GM19467 (cell line): ENCODE measurements around the gene PERP.
"Not testable (repeated sequence)": the region's sequence is repeated elsewhere in the genome, so short reads cannot be mapped to it uniquely, and the experiment has no call there.

Source experiments
- ATAC-seq: cut with Tn5 transposase; IDR thresholded peaks from one replicate; pipeline ENCODE4 v1.9.1; 2021; ENCODE audit warnings: mild to moderate bottlenecking, moderate library complexity; ENCODE audit not compliant: unreplicated experiment

Gene PERP

DNA sequence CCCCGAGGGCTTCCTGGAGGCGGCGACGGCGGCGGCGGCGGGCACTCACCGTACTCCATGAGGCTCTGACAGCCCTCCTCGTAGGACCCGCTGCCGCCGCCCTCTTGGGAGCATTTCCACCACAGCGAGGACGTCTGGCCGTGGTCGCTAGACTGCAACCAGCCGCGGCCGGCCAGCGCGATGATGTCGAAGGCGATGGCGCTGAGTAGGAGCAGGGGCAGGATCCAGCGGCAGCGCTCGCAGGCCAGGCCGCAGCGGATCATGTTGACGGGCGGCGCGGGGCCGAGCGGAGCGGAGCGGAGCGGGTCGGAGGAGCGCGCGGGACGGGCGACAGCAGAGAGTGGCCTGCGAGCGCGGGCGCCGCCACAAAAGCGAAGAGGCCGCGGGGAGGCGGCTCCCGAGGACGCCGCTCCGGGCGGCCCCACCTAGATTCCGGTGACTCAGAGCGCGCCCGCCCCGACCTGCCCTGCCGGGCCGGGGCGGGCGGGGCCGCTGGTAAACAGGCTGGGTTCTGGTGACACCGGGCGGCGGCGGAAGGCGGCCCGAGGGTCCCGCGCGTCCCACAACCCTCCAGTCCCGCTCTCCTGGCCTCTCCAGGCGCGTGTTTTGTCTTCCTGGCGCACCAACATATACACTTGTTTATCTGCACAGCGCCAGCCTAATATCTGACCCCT lies at the start of gene PERP:
Gene PERP (minus strand): TSS at position 342 of the 674 bp plus-strand sequence. CDS start 79 bp downstream, at position 263.
- peak; percentile 58 for ATAC-seq

DNA sequence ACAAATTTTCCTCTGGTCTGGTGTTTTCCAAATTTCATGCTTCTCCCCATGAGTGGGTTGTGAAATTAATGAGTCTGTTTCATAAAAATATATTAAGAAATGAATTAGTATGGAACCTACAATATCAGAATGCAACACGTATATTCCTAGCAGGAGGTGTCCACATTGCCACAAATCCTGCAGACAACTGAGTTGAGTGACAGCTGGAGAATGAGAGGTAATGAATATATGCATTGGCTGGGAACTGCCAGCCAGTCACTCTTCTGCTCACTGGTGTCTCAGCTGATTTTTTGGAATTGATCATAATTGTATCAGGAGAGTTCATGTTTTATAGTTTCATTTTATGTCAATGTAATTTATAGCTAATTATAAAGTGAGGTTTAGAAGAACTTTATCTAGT lies 48.2 kb upstream of the PERP start:
- ATAC-seq, result no peak

DNA sequence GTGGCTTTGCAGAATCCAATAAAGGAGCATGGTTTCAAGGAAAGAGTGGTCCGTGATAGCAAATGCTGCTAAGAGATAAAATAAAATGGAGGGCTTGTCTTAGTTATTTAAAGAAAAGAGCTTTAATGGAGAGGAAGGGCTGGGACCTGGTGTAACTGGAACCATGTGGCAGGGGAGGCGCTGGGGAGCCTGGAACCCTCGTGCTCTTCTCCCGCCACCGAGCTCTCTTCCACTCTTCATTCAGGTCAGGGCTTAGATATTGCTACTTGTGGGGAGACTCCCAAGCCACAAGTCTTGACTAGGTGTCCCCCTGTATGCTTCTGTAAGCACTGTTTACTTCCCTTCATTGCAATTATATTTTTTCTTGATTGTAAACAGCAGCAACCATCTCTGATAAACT lies 39.3 kb upstream of the PERP start:
- ATAC-seq, result no peak

DNA sequence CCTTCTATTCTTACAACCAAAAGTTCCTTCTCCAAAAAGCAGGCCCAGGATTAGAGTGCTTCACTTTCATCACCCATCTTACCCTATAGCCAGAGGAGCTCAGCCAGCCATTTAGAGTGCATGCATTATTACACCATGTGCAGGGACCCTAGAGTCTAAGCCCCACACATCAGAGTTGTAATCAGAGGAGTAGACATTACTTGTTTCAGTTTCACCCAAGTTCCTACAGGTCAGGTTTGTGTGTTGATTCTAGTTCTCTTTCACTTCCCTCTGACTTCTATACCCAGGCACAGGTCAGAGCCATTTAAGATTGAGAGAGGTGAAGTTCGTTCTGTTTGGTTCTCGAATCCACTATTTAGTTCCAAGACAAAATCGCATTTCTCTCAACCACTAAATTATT lies 38.2 kb upstream of the PERP start:
- ATAC-seq, result peak; percentile 76

DNA sequence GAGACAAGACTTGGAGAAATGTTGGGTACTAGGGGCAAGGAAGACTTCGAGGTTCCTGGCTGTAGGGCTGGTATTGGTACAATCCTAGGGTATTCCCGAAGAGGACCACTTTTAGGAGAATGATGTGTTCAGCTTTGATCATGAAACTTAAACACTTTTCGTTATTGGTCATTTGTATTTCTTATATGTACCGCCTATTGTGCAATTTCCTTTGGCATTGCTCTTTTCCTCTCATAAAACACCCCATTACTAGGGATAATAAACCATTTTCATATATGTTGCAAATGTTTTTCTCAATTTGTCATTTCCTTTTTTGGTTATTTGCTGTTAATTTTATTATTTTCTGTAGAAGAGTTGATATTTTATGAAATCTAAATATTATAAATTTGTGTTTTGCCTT lies 35.6 kb upstream of the PERP start:
- ATAC-seq, result no peak

DNA sequence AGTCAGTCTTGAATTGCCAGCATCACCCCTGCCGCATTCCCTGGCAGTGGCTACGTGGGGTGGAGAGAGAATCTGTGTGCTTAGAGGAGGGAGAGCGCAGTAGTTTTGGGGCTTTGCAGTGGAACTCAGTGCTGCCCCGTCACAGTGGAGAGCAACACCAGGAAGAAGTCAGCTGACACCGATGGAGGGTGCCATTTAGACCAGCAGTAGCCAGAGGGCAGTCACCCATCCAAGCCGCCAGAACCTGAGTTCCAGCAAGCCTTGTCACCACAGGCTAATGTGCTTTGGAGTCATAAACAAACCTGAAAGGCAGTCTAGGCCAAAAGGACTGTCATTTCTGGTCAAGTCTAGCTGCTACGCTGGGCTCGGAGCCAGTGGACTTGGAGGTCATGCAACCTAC lies 22.0 kb upstream of the PERP start:
- no peak for ATAC-seq

DNA sequence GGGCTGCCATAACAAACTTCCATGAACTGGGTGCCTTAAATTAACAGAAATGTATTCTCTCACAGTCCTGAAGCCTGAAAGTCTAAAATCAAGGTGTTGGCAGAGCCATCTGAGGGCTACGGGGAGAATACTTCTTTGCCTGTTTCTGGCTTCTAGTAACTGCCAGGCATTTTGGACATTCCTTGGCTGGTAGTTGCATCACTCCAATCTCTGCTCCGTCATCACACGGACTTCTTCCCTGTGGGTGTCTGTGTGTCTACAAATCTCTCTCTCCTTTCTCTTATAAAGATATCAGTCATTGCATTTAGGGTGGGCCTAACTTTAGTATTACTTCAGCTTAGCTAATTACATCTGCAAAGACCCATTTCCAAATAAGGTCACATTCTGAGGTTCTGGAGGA lies 20.9 kb upstream of the PERP start:
- no peak for ATAC-seq

DNA sequence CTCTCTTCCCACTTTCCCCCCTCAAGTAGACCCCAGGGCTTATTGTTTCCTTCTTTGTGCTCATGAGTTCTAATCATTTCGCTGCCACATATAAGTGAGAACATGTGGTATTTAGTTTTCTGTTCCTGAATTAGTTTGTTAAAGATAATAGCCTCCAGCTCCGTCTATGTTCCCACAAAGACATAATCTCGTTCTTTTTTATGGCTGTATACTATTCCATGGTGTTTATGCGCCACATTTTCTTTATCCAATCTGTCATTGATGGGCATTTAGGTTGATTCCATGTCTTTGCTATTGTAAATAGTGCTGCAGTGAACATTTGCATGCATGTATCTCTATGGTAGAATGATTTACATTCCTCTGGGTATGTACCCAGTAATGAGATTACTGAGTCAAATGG lies 16.9 kb upstream of the PERP start:
- no peak for ATAC-seq

DNA sequence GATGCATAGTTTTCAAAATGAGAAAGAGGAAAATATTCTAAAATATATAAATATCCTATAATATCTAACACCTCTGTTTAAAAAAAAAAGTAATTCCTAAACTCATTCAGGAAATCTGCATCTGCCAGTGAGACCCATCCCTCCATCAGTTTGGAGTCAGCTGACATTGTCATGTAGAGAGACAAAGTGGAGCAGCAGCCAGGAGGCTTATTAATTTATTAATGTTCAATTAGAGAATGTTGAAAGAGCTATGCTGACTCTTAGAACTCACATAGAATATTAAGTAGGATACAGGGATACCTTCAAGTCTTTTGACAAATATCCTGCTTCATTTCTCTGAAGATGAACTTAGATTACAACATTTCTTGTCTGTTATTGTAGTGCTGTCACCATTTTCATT lies 12.8 kb upstream of the PERP start:
- no peak for ATAC-seq

DNA sequence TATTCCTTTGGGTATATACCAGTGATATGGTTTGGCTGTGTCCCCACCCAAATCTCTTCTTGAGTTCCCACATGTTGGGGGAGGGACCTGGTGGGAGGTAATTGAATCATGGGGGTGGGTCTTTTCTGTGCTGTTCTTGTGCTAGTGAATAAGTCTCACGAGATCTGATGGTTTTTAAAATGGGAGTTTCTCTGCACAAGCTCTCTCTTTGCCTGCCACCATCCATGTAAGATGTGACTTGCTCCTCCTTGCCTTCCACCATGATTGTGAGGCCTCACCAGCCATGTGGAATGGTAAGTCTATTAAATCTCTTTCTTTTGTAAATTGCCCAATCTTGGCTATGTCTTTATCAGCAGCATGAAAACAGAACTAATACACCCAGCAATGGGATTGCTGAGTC lies 12.0 kb upstream of the PERP start:
- ATAC-seq, result not testable (repeated sequence)

DNA sequence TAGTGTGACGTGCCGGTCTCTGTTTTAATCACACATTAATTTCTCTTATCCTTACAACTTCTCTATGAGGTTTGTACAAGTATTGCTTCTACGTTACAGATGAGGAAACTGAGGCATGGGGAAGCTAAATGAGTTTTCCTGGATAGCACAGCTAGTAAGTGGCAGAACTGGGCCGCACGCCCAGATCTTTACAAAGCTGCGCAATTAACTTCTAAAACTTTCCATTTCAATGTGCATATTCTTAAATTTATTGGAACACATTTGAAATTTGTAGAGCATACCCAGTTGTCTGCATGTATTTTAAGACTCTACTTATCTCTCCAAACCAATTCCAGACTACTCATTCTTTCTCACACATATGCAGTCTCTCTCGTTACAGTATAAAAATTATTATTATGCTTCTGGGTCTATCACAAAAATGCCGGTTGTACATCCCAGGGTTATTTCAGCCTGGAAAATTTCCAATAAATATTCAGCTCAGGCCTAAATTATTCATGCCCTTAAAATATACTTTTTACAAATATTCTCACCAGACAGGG lies 10.2 kb upstream of the PERP start:
- ATAC-seq, result no peak

DNA sequence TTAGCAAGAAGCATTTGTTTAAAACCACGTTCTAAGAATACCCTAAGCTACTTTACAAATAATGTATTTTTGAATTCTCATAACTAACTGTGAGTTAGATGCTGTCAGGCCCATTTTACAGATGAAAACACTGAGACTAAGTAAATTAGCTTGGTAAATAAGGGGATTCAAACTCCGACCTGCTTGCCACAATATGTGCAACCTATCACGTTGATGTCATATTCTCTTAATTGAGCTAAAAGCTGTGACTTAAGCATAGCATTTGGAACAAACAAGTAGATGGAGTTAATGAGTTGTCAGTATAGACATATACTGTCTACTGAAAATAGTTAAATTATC lies 9.4 kb upstream of the PERP start:
- no peak for ATAC-seq

DNA sequence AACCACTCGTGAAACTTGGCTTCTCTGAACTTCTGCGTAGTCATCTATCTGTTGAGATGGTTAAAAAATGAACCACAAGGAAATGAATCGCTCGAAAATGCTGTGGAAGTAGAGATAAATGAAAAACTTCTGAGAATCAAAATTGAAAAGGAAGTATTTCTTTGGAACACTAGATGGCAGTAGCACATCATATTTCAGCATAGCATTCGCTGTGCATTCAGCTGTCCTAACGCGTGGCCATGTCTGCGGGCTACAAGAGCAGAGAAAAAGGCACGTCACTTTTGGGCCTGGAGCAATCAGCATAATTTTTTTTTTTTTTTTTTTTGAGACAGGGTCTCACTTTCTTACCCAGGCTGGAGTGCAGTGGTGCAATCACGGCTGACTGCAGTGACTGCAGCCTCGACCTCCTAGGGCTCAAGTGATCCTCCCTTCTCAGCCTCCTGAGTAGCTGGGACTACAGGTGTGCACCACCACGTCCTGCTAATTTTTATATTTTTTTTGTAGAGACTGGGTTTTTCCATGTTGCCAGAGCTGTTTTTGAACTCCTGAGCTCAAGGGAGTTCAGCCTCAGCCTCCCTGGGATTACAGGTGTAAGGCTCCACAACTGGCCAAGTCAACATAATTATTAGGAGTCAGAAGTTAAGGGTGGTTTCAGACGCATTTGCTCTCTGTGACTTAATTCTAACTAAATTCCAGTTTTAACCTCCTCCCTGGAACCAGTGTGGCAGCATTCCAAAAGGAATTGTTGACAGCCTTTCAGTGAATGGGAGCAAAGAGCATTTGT lies 8.8 kb upstream of the PERP start:
- ATAC-seq, result no peak

DNA sequence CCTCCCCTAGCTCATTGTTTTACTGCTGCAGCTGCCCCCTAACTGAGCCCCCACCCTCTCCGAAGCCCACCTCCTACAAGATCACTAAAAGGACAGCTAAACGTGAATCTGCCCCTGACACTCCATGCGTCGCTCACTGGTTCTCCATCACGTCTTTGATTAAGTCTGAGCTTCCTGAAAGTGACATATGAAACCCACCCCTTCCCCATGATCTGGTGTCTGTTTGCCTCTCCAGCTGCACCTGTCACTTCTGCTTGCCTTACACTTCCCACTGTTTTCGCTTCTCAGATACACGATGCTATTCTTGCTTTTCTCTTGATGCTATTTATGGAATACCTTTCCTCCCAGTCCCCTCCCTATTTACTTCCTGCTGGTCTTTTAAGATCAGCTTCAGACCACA lies 8.0 kb upstream of the PERP start:
- ATAC-seq, result no peak

DNA sequence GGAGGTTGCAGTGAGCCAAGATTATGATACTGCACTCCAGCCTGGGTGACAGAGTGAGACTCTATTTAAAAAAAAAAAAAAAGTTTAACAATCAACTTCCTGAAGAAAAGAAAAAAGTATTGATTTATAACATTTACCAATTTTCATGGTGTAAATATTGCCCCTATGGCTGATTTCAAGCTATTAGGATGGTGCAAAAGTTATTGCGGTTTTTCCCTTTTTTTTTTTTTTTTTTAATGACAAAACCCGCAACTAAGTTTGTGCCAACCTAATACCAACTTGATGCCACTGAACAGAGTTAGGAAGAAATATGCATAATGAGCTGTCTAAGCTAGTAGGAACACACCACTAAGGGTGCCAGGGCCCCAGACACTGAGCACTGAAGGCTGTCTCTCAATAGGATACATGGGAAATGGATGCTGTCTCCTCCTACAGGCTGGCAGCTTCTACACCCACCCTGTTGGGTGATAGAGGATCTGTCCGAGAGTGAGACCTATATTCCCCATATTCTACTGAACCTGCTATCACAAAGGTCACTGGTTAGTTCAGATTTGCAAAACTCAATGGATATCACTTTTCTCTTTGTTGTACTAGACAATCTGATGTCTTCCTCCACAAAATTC lies 6.5 kb upstream of the PERP start:
- no peak for ATAC-seq

DNA sequence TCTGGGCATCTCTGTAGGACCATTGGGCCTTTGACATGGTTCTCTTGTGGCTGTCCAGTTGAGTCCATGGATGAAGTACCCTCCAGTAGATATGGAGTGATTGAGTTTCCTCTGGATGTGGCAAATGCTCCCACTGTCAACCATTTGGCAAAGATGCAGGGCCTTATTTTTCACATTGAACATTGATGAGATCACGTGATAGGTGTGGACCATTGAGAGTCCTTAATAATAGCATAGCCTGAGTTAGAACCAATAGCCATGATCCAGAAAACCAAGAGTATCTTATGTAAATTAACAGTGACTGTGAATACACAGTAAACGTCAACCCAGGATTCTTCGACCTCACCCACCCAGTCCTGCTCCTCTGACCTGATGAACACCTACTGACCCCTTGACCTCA lies 3.0 kb upstream of the PERP start:
- no peak for ATAC-seq

DNA sequence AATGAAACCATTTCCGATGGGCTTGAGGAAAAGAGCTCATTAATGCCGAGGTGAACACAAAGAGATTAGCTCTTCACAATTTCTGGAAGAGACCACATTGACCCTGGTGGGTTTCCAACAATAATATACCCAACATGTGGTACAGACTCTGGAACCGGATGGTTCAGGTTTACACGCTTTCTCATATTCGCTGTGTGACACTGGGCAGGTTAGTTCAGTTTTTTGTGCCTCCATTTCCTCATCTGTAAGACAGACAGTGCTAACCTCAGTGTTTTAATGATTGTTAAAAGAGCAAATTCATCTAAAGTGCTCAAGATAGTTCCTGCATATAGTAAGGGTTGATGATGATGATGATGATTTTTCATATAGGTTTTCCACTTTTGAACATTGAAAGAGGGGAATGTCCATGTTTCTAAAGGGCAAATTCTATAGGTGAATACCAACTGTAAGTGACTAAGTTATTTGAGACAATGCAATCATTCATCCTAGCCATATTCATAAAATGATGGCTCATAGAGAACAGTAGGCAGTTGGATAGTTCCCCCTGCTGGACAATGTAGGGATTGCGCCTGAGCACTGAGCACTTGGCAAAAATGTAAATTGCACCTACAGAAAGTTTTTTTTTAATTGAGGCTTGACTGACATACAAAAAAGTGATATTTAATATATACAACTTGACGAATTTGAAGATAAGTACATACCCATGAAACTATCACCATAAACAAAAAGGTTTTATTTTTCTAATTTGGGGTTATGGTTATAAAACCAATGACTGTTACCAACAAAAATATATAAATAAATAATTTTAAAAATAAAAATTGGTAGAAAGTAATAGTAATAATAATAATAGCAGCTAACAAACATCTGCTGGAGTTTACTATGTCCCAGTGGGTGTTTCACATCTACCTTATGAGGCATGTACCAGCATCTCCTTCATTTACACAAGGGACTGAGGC lies 2.1 kb upstream of the PERP start:
- peak; percentile 58 for ATAC-seq

DNA sequence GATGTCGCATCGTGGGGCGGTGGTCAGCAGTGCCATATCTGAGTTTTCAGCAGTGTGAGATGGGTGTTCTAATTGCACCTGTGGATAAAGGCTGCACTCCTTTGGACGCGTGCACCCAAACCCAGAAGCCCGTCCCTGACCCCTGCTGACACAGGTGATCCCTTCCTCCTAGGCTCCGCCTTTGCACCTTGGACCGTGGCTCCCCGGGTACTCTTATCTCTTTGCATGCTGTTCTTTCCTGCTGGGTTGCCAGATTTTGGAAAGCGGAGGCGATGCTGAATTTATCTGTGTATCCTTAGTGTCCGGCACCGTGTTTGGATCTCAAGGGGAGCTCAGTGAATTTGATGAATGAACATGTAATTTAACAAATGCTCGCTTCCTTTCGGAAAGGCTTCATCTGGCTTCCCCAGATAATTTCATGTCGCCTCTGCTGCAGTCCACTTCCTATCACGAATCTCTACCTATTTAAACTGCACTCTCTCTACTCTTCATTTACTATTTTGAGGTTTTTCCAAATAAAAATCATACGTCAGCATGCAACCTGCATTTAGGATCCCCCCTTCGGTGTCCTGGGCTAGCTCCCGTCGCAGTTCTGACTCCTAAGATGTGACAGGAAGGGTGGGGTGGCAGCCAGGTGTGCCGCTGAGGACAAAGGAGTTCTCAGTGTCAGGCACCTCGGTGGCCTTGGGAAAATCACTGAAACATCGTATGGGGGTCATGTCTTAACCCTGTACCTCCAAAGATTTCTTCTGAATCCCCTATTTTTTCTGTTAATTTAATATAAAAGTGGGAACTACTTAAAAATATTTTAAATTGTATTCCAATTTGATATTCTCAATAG lies 753 bp upstream of the PERP start:
- no peak for ATAC-seq

DNA sequence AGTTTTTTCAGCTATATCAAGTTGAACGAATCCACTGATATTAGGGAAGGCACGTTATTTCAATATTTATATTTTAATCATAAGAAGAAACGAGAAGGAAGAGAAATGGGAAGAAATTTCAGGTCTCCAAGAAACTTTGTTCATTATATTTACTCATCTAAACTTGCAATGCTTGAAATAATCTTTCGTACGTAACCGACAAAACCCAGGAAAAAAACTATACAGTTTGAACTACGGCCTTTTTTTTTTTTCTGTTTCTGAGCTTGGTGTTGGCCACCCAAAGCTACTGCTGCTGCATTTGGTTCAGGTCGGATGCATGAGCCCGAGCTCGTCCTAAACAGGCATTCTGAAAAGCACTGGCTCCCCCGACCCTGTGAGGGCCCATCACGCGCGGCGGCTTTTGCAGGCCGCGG lies 548 bp downstream of the PERP start:
- no peak for ATAC-seq
